ENCODE results near the gene PLOD1. TPM values are rescaled to one million over a fixed set of nuclear protein-coding genes. Genes with fewer than 3 reads are reported as not detected.

The PLOD1 gene
- total RNA-seq, 1 experiment from 2014 or later = 46.9 TPM

DNA sequence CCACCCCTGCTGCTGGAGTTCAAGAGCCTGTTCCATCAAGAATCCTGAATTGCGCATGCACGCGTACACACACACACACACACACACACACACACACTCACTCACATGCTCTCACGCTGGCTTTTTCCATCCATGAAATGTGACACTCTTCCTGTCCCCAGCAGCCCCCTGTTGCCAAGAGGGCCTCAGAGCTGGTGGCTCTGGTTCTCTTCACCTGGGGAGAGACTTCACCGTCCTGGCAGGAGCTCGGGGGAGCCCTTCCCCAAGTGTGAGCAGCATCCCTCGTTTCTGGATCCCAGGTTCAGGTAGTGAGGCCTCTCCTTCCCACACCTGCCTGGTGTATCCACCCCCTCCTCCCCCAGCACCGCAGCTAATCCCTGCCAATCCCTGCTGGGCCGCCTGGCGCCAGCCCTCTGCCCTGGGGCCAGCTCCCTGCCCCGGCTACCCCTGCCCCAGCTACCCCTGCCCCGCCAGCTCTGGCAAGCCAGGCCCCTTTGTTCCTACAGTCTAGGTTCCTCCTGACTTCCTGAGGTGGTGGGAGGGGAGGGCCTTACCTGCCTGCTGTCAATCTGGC, 9.9 kb downstream of the PLOD1 start (continued):
- TF ChIP-seq, protein P1, sequence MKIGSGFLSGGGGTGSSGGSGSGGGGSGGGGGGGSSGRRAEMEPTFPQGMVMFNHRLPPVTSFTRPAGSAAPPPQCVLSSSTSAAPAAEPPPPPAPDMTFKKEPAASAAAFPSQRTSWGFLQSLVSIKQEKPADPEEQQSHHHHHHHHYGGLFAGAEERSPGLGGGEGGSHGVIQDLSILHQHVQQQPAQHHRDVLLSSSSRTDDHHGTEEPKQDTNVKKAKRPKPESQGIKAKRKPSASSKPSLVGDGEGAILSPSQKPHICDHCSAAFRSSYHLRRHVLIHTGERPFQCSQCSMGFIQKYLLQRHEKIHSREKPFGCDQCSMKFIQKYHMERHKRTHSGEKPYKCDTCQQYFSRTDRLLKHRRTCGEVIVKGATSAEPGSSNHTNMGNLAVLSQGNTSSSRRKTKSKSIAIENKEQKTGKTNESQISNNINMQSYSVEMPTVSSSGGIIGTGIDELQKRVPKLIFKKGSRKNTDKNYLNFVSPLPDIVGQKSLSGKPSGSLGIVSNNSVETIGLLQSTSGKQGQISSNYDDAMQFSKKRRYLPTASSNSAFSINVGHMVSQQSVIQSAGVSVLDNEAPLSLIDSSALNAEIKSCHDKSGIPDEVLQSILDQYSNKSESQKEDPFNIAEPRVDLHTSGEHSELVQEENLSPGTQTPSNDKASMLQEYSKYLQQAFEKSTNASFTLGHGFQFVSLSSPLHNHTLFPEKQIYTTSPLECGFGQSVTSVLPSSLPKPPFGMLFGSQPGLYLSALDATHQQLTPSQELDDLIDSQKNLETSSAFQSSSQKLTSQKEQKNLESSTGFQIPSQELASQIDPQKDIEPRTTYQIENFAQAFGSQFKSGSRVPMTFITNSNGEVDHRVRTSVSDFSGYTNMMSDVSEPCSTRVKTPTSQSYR (CRISPR knock-in tag; IDR thresholded peaks at IDR 0.05) = 0 out of 2 replicates have a peak, but pooled peaks have one; percentile 29

DNA sequence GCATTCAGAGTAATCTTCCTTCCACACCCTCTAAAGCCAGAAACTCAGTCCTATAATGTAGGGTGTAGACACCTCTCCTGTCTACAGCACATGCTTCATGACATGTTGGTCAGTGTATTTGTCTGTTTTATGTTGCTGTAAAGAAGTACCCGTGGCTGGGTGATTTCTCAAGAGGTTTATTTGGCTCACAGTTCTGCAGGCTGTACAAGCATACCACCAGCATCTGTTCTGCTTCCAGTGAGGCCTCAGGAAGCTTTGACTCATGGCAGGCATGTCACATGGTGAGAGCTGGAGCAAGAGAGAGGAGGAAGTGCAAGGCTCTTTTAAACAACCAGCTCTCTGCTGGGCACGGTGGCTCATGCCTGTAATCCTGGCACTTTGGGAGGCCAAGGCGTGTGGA, 12.1 kb downstream of the PLOD1 start:
- POLR2A ChIA-PET = no interaction called here
- Mint-ChIP-seq H3K4me3 (no peak overlapping the region), H3K27me3 (ENCODE audit: low read depth) (no peaks in the 10 kb centered on the region; the same call in 1 of the 2 replicates), H3K4me1 (peaks cover 29% of the 10 kb centered on the region), H3K27ac (peak overlapping the region; percentile 53; the same call in 1 of the 2 replicates), H3K36me3 (peaks cover 39% of the 10 kb centered on the region), H3K9me3 (peaks cover 4% of the 10 kb centered on the region)
- no peak for ATAC-seq
- CTCF ChIA-PET = interaction anchor here (0.6 to 2.4 kb wide), 2 partner anchors 21 to 132 kb away, joined by 3 to 10 read pairs; no protein-coding TSS in a partner anchor
- no peak for DNase-seq (ENCODE audit: low spot score)
- TF ChIP-seq, protein P2, sequence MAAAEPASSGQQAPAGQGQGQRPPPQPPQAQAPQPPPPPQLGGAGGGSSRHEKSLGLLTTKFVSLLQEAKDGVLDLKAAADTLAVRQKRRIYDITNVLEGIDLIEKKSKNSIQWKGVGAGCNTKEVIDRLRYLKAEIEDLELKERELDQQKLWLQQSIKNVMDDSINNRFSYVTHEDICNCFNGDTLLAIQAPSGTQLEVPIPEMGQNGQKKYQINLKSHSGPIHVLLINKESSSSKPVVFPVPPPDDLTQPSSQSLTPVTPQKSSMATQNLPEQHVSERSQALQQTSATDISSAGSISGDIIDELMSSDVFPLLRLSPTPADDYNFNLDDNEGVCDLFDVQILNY (CRISPR knock-in tag; IDR thresholded peaks at IDR 0.05) = no peak
- no peak for TF ChIP-seq CREM (CRISPR knock-in tag; IDR thresholded peaks at IDR 0.05)
- no peak for TF ChIP-seq ZNF671 (CRISPR knock-in tag; IDR thresholded peaks at IDR 0.05)
- TF ChIP-seq, protein P3, sequence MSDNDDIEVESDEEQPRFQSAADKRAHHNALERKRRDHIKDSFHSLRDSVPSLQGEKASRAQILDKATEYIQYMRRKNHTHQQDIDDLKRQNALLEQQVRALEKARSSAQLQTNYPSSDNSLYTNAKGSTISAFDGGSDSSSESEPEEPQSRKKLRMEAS (CRISPR knock-in tag; IDR thresholded peaks at IDR 0.05) = no peak
- no peak for TF ChIP-seq TEAD1 (CRISPR knock-in tag; IDR thresholded peaks at IDR 0.05)
- TF ChIP-seq, protein P4, sequence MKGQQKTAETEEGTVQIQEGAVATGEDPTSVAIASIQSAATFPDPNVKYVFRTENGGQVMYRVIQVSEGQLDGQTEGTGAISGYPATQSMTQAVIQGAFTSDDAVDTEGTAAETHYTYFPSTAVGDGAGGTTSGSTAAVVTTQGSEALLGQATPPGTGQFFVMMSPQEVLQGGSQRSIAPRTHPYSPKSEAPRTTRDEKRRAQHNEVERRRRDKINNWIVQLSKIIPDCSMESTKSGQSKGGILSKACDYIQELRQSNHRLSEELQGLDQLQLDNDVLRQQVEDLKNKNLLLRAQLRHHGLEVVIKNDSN (CRISPR knock-in tag; IDR thresholded peaks at IDR 0.05) = no peak
- no peak for TF ChIP-seq PRRX2 (CRISPR knock-in tag; IDR thresholded peaks at IDR 0.05)
- TF ChIP-seq CREB1 (CRISPR knock-in tag; IDR thresholded peaks at IDR 0.05) = no peak
- TF ChIP-seq, protein P5, sequence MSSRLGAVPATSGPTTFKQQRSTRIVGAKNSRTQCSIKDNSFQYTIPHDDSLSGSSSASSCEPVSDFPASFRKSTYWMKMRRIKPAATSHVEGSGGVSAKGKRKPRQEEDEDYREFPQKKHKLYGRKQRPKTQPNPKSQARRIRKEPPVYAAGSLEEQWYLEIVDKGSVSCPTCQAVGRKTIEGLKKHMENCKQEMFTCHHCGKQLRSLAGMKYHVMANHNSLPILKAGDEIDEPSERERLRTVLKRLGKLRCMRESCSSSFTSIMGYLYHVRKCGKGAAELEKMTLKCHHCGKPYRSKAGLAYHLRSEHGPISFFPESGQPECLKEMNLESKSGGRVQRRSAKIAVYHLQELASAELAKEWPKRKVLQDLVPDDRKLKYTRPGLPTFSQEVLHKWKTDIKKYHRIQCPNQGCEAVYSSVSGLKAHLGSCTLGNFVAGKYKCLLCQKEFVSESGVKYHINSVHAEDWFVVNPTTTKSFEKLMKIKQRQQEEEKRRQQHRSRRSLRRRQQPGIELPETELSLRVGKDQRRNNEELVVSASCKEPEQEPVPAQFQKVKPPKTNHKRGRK (CRISPR knock-in tag; IDR thresholded peaks at IDR 0.05; ENCODE audit: borderline replicate concordance) = no peak
- TF ChIP-seq SP1 (CRISPR knock-in tag; conservative IDR thresholded peaks at IDR 0.05) = no peak
- TF ChIP-seq JUN (CRISPR knock-in tag; IDR thresholded peaks at IDR 0.05) = no peak
- TF ChIP-seq TCF7 (CRISPR knock-in tag; IDR thresholded peaks at IDR 0.05; ENCODE audit: low read depth) = no peak
- TF ChIP-seq ZNF219 (CRISPR knock-in tag; IDR thresholded peaks at IDR 0.05; ENCODE audit: borderline replicate concordance) = no peak
- TF ChIP-seq, protein P6, sequence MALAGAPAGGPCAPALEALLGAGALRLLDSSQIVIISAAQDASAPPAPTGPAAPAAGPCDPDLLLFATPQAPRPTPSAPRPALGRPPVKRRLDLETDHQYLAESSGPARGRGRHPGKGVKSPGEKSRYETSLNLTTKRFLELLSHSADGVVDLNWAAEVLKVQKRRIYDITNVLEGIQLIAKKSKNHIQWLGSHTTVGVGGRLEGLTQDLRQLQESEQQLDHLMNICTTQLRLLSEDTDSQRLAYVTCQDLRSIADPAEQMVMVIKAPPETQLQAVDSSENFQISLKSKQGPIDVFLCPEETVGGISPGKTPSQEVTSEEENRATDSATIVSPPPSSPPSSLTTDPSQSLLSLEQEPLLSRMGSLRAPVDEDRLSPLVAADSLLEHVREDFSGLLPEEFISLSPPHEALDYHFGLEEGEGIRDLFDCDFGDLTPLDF (CRISPR knock-in tag; IDR thresholded peaks at IDR 0.05) = no peak
- TF ChIP-seq ZNF232 (CRISPR knock-in tag; IDR thresholded peaks at IDR 0.05) = no peak
- TF ChIP-seq HMGA2 (CRISPR knock-in tag; IDR thresholded peaks at IDR 0.05) = no peak
- no peak for TF ChIP-seq KAT7 (CRISPR knock-in tag; IDR thresholded peaks at IDR 0.05; ENCODE audit: borderline replicate concordance)
- TF ChIP-seq JAZF1 (CRISPR knock-in tag; IDR thresholded peaks at IDR 0.05) = no peak
- TF ChIP-seq, protein P7, sequence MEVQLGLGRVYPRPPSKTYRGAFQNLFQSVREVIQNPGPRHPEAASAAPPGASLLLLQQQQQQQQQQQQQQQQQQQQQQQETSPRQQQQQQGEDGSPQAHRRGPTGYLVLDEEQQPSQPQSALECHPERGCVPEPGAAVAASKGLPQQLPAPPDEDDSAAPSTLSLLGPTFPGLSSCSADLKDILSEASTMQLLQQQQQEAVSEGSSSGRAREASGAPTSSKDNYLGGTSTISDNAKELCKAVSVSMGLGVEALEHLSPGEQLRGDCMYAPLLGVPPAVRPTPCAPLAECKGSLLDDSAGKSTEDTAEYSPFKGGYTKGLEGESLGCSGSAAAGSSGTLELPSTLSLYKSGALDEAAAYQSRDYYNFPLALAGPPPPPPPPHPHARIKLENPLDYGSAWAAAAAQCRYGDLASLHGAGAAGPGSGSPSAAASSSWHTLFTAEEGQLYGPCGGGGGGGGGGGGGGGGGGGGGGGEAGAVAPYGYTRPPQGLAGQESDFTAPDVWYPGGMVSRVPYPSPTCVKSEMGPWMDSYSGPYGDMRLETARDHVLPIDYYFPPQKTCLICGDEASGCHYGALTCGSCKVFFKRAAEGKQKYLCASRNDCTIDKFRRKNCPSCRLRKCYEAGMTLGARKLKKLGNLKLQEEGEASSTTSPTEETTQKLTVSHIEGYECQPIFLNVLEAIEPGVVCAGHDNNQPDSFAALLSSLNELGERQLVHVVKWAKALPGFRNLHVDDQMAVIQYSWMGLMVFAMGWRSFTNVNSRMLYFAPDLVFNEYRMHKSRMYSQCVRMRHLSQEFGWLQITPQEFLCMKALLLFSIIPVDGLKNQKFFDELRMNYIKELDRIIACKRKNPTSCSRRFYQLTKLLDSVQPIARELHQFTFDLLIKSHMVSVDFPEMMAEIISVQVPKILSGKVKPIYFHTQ (CRISPR knock-in tag; IDR thresholded peaks at IDR 0.05) = no peak
- TF ChIP-seq NFATC4 (CRISPR knock-in tag; IDR thresholded peaks at IDR 0.05) = no peak

Measured in WTC11 (cell line).